DND-41 (cell line): ENCODE results near the gene CEP57L1.

Experiments used
- CTCF ChIP-seq: IDR thresholded peaks from 2 replicates; pipeline ENCODE4 v1.5.1; 2012; ENCODE audit warnings: borderline replicate concordance, low read length, moderate library complexity, mild to moderate bottlenecking; ENCODE audit not compliant: poor library complexity, severe bottlenecking; ENCODE audit errors: extremely low read depth
- EZH2 ChIP-seq: IDR thresholded peaks from 3 replicates; pipeline ENCODE4 v1.6.1; 2012; ENCODE audit warnings: borderline replicate concordance, low read depth, mild to moderate bottlenecking, moderate library complexity, low read length, inconsistent platforms; ENCODE audit not compliant: severe bottlenecking

GRCh38 chr6:109124219-109124618 lies 28.9 kb downstream of the CEP57L1 start:
- TF ChIP-seq CTCF, result no peak
- TF ChIP-seq EZH2, result no peak
